ENCODE results near the gene IL17RB. TPM values are rescaled to one million over a fixed set of nuclear protein-coding genes. Genes with fewer than 3 reads are reported as not detected.

IL17RB gene
- total RNA-seq, 1 experiment from 2014 or later, result 9.8 TPM

DNA sequence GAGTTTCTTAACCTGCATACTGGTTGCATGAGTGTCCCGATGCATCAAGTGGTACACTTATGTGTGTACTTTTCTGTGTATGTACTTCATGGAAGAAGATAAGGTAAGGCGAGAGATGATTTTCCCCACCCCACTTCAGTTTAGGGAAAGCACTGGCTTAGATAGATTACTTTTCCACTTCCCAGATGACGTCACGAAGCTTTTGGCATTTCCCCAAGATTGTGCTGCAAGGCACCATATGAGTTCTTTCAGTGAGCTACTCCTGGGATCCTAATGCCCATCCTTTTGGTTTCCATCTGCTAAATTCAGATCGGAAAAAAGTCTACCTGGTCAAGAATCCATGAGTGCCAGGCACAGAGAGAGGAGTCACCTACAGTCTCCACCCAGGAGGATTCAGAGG is 4.5 kb downstream of the IL17RB start:
- no peak overlapping the region for H2BK5ac ChIP-seq (ENCODE audit: insufficient read length, low read length)
- no peak overlapping the region for H3T11ph ChIP-seq (ENCODE audit: low read length)
- Mint-ChIP-seq H3K27ac (no peak overlapping the region), H3K9me3 (no peaks in the 10 kb centered on the region; a peak in 1 of 5 replicates), H3K4me3 (no peak overlapping the region), H3K36me3 (ENCODE audit: insufficient read depth in 1 of 3, low read depth in 3 of 3) (peaks cover 0 to 6% (median 0%) of the 10 kb centered on the region in 3 experiments; a peak in 1 of 7 replicates), H3K4me1 (peaks cover 0 to 6% of the 10 kb centered on the region in 2 experiments; a peak in 2 of 4 replicates), H3K27me3 (ENCODE audit: low read depth) (peaks cover 20% of the 10 kb centered on the region)
- H3K9ac ChIP-seq (ENCODE audit: extremely low read depth, insufficient read length, low read length), result no peak overlapping the region
- no peaks in the 10 kb centered on the region for H3K9me3 ChIP-seq (ENCODE audit: control insufficient read depth, low read depth, low read length)
- no peak overlapping the region for H2AFZ ChIP-seq (ENCODE audit: low read length)
- H4K8ac ChIP-seq (replicated peaks; ENCODE audit: insufficient read length, low read depth, low read length), result no peak overlapping the region
- H3K4me2 ChIP-seq (ENCODE audit: insufficient read depth, insufficient read length, low read length), result no peak overlapping the region
- peaks cover 4% of the 10 kb centered on the region for H3K23me2 ChIP-seq (ENCODE audit: insufficient read length, low read depth, low read length, poor library complexity, severe bottlenecking)
- no CpG with 5 or more reads among the region's 5 CpGs for WGBS (ENCODE audit: extremely low coverage, insufficient read length, low lambda C conversion rate)
- no peak overlapping the region for H3K56ac ChIP-seq (ENCODE audit: insufficient read length, low read depth, low read length)
- no peaks in the 10 kb centered on the region; the same call in 1 of the 2 replicates for H3K4me1 ChIP-seq (ENCODE audit: insufficient read depth, low read length)
- H3K27ac ChIP-seq (ENCODE audit: insufficient read length, low read depth, low read length), result no peak overlapping the region
- no peak overlapping the region for H2BK20ac ChIP-seq (ENCODE audit: low read depth, low read length, poor library complexity, severe bottlenecking)
- H2BK120ac ChIP-seq (ENCODE audit: low read depth, low read length, poor library complexity, severe bottlenecking), result no peak overlapping the region
- no peak overlapping the region for H4K91ac ChIP-seq (ENCODE audit: insufficient read length, low read depth, low read length)
- H3K79me2 ChIP-seq (ENCODE audit: insufficient read depth, low read length), result no peaks in the 10 kb centered on the region
- no peak overlapping the region for H3K4ac ChIP-seq (ENCODE audit: low read depth, low read length)
- peaks cover 9% of the 10 kb centered on the region for H3K27me3 ChIP-seq (ENCODE audit: insufficient read depth, low read length)
- no peak overlapping the region for H4K5ac ChIP-seq (ENCODE audit: insufficient read length, low read depth, low read length)
- TF ChIP-seq, protein P1, sequence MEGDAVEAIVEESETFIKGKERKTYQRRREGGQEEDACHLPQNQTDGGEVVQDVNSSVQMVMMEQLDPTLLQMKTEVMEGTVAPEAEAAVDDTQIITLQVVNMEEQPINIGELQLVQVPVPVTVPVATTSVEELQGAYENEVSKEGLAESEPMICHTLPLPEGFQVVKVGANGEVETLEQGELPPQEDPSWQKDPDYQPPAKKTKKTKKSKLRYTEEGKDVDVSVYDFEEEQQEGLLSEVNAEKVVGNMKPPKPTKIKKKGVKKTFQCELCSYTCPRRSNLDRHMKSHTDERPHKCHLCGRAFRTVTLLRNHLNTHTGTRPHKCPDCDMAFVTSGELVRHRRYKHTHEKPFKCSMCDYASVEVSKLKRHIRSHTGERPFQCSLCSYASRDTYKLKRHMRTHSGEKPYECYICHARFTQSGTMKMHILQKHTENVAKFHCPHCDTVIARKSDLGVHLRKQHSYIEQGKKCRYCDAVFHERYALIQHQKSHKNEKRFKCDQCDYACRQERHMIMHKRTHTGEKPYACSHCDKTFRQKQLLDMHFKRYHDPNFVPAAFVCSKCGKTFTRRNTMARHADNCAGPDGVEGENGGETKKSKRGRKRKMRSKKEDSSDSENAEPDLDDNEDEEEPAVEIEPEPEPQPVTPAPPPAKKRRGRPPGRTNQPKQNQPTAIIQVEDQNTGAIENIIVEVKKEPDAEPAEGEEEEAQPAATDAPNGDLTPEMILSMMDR (conservative IDR thresholded peaks at IDR 0.05), result no peak
- no peak overlapping the region for H2AK5ac ChIP-seq (ENCODE audit: insufficient read length, low read length)
- no peak overlapping the region for H3K14ac ChIP-seq (ENCODE audit: insufficient read depth, low read length)
- H3K23ac ChIP-seq (ENCODE audit: insufficient read length, low read depth, low read length), result no peak overlapping the region
- H2BK15ac ChIP-seq (ENCODE audit: low read depth, low read length), result no peak overlapping the region
- H3K18ac ChIP-seq (ENCODE audit: insufficient read length, low read depth, low read length), result no peak overlapping the region
- H4K20me1 ChIP-seq (ENCODE audit: control insufficient read depth, insufficient read depth, insufficient read length), result no peaks in the 10 kb centered on the region
- DNase-seq, result no peak
- H3K79me1 ChIP-seq (ENCODE audit: insufficient read depth, low read depth, low read length, poor library complexity, severe bottlenecking), result no peaks in the 10 kb centered on the region
- H2BK12ac ChIP-seq (ENCODE audit: insufficient read length, low read depth, low read length), result no peak overlapping the region

Data from H9 (cell line).